ENCODE results near the gene NDUFB10. TPM values are rescaled to one million over a fixed set of nuclear protein-coding genes. Genes with fewer than 3 reads are reported as not detected.

NDUFB10 gene
- total RNA-seq, 2 donors from 2014 or later: 39.2 to 86.1 TPM

- Histone ChIP-seq H3K27me3 (peaks cover 0 to 20% of the 10 kb centered on the region in 2 donors), H3K9me3 (no peaks in the 10 kb centered on the region), H3K4me3 (no peak overlapping the region), H3K27ac (no peak overlapping the region), H3K36me3 (replicated peaks in 1 of 2; ENCODE audit: insufficient read depth in 1 of 2, low read depth in 2 of 2) (no peaks in the 10 kb centered on the region), H3K4me1 (peaks cover 11% of the 10 kb centered on the region)
- TF ChIP-seq POLR2A (IDR thresholded peaks at IDR 0.05): no peak
- no peak for TF ChIP-seq CTCF (IDR thresholded peaks at IDR 0.05)
- intact Hi-C loops (cut with DNase I): no loop called here
- WGBS, 2 donors: 61 to 93% methylated on average over 3 to 5 of the region's 5 CpGs
- DNase-seq: no peak
- ATAC-seq: no peak
Measured at GRCh38 chr16:1924095-1924494, 35.2 kb upstream of the NDUFB10 start.

GRCh38 chr16:1926271-1926670 lies 33.1 kb upstream of the NDUFB10 start:
- no peak overlapping the region for H3K27ac ChIP-seq
- WGBS, 2 donors: 64 to 74% methylated on average over 9 to 11 of the region's 11 CpGs

GRCh38 chr16:1929105-1929504 lies 30.2 kb upstream of the NDUFB10 start:
- 13% methylated on average over 9 to 11 of the region's 11 CpGs for WGBS, 2 donors
- DNase-seq (peak in 3 of 4 donors; percentile 48 to 54 (median 50)), ATAC-seq (peak; percentile 40)
- peaks cover 35% of the 10 kb centered on the region for H3K4me1 ChIP-seq
- no peaks in the 10 kb centered on the region for H3K36me3 ChIP-seq (replicated peaks in 1 of 2; ENCODE audit: insufficient read depth in 1 of 2, low read depth in 2 of 2)
- no peaks in the 10 kb centered on the region for H3K27me3 ChIP-seq
- peak overlapping the region in 3 of 4 donors; percentile 64 to 80 (median 73) for H3K27ac ChIP-seq
- H3K4me3 ChIP-seq: peak overlapping the region; percentile 6 to 24
- intact Hi-C loops (cut with DNase I): no loop called here
- TF ChIP-seq POLR2A (IDR thresholded peaks at IDR 0.05): no peak
- no peak for TF ChIP-seq CTCF (IDR thresholded peaks at IDR 0.05)
- H3K9me3 ChIP-seq: no peaks in the 10 kb centered on the region

More at GRCh38 chr16:1926271-1926670, 33.1 kb upstream of the NDUFB10 start:
- no peak for TF ChIP-seq CTCF (IDR thresholded peaks at IDR 0.05)
- no peak for TF ChIP-seq POLR2A (IDR thresholded peaks at IDR 0.05)
- ATAC-seq (no peak), DNase-seq (no peak)
- intact Hi-C loops (cut with DNase I): no loop called here
- H3K4me3 ChIP-seq: no peak overlapping the region
- no peaks in the 10 kb centered on the region for H3K36me3 ChIP-seq (replicated peaks in 1 of 2; ENCODE audit: insufficient read depth in 1 of 2, low read depth in 2 of 2)
- H3K27me3 ChIP-seq: peaks cover 0 to 2% of the 10 kb centered on the region in 2 donors
- peaks cover 19% of the 10 kb centered on the region for H3K4me1 ChIP-seq
- H3K9me3 ChIP-seq: no peaks in the 10 kb centered on the region

GRCh38 chr16:1929578-1930337 lies 29.6 kb upstream of the NDUFB10 start:
- ATAC-seq (peak; percentile 91), DNase-seq (peak; percentile 89 to 94 (median 90))
- intact Hi-C loops (cut with DNase I): loop anchor here (5.0 kb wide), 1 partner anchor 72 kb away; no protein-coding TSS in a partner anchor
- TF ChIP-seq POLR2A (IDR thresholded peaks at IDR 0.05) (peak in 2 of 3 donors; percentile 44 to 58), CTCF (IDR thresholded peaks at IDR 0.05) (peak; percentile 67 to 100 (median 100))
- H3K36me3 ChIP-seq (replicated peaks in 1 of 2; ENCODE audit: insufficient read depth in 1 of 2, low read depth in 2 of 2): no peaks in the 10 kb centered on the region
- peak overlapping the region; percentile 6 to 24 for H3K4me3 ChIP-seq
- H3K27me3 ChIP-seq: no peaks in the 10 kb centered on the region
- no peaks in the 10 kb centered on the region for H3K9me3 ChIP-seq
- peak overlapping the region in 3 of 4 donors; percentile 64 to 80 (median 73) for H3K27ac ChIP-seq
- 14 to 72% methylated on average over 4 to 62 of the region's 70 CpGs for WGBS, 2 donors
- H3K4me1 ChIP-seq: peaks cover 35% of the 10 kb centered on the region

Measured in body of pancreas (tissue), 4 donors.